Caco-2 (cell line): ENCODE measurements around the gene MAPK8IP2. TPM values are rescaled to one million over a fixed set of nuclear protein-coding genes. Genes with fewer than 3 reads are reported as not detected.
A peak's percentile ranks its signal among the peaks of the same experiment; 100 is the strongest.

ENCODE experiments used
- BruUV-seq: library from RNA; stranded (reverse); fragments of 400-500 nt; replicated peaks from 2 replicates; lab custom pipeline; 2021; lab: Mats Ljungman, UMichigan
- CTCF ChIA-PET: fragments of 300-600 bp; sonication (Branson Sonifier 250); formaldehyde crosslinking; loops from one replicate; lab custom pipeline; 2022; ENCODE audit warnings: antibody characterized with exemption; lab: Charles Lee
- POLR2A ChIA-PET: fragments of 300-600 bp; sonication (Branson Sonifier 250); formaldehyde crosslinking; loops from one replicate; lab custom pipeline; 2022; ENCODE audit warnings: antibody characterized with exemption; lab: Charles Lee
- DNase-seq, 2 experiments: peaks; one replicate each; pipeline versions ENCODE4 v3.0.0 to v3.0.0-alpha.2; 2020 to 2022
- H3K27me3 ChIP-seq: replicated peaks from 2 replicates; pipeline ENCODE4 v1.6.0; 2011; ENCODE audit warnings: low read length; ENCODE audit not compliant: control insufficient read depth, insufficient read depth
- H3K36me3 ChIP-seq: 2 replicates; pipeline ENCODE4 v1.5.1; 2011; ENCODE audit warnings: low read length; ENCODE audit not compliant: control insufficient read depth, insufficient read depth
- H3K4me1 ChIP-seq: fragments of 250-450 bp; sonication (Bioruptor Pico); 2 replicates; pipeline ENCODE4 v1.5.1; 2020; ENCODE audit warnings: mild to moderate bottlenecking
- H3K4me3 ChIP-seq: 2 replicates; pipeline ENCODE4 v1.5.1; 2011; ENCODE audit warnings: low read depth, mild to moderate bottlenecking, control low read depth, low read length
- H3K9me3 ChIP-seq: fragments of 250-450 bp; sonication (Bioruptor Pico); 2 replicates; pipeline ENCODE4 v1.5.1; 2020; ENCODE audit warnings: mild to moderate bottlenecking, moderate library complexity
- H3K27ac Mint-ChIP-seq: one replicate; pipeline ENCODE4 v1.8.0; 2022; ENCODE audit warnings: mixed read lengths; ENCODE audit not compliant: unreplicated experiment
- H3K27me3 Mint-ChIP-seq: one replicate; pipeline ENCODE4 v1.8.0; 2022; ENCODE audit warnings: mixed read lengths; ENCODE audit not compliant: insufficient read depth, unreplicated experiment
- H3K36me3 Mint-ChIP-seq: one replicate; pipeline ENCODE4 v1.8.0; 2022; ENCODE audit warnings: mild to moderate bottlenecking, mixed read lengths; ENCODE audit not compliant: insufficient read depth, unreplicated experiment
- H3K4me1 Mint-ChIP-seq: one replicate; pipeline ENCODE4 v1.8.0; 2022; ENCODE audit warnings: low read depth, mixed read lengths; ENCODE audit not compliant: unreplicated experiment
- H3K4me3 Mint-ChIP-seq: one replicate; pipeline ENCODE4 v1.8.0; 2022; ENCODE audit warnings: mild to moderate bottlenecking, moderate library complexity, mixed read lengths; ENCODE audit not compliant: unreplicated experiment
- H3K9me3 Mint-ChIP-seq: one replicate; pipeline ENCODE4 v1.8.0; 2022; ENCODE audit warnings: mixed read lengths; ENCODE audit not compliant: unreplicated experiment
- intact Hi-C: fragments of 100-400 bp; cut with micrococcal nuclease; formaldehyde crosslinking; loops from one replicate; pipeline ENCODE4 v1.10.0; 2022; ENCODE audit not compliant: unreplicated experiment
- total RNA-seq: library from RNA; stranded (reverse); gene quantifications from 2 replicates; pipeline ENCODE4 v1.2.3, GENCODE V29; 2022
- TF ChIP-seq, protein P1 (sequence below), 2 experiments: fragments of 200-600 bp in 1 of 2; IDR thresholded peaks; 1 replicate in 1 of 2; 2 replicates in 1 of 2; pipeline versions ENCODE4 v1.5.1 to v1.8.0; 2011 to 2022; ENCODE audit warnings: antibody characterized with exemption in 1 of 2, control low read depth in 1 of 2, inconsistent platforms in 1 of 2, low read depth in 1 of 2, low read length in 1 of 2, mild to moderate bottlenecking in 1 of 2, moderate library complexity in 1 of 2; ENCODE audit not compliant: insufficient read depth in 1 of 2, severe bottlenecking in 1 of 2, unreplicated experiment in 1 of 2

Gene MAPK8IP2
- total RNA-seq, 1 experiment from 2014 or later: 3.9 TPM

DNA sequence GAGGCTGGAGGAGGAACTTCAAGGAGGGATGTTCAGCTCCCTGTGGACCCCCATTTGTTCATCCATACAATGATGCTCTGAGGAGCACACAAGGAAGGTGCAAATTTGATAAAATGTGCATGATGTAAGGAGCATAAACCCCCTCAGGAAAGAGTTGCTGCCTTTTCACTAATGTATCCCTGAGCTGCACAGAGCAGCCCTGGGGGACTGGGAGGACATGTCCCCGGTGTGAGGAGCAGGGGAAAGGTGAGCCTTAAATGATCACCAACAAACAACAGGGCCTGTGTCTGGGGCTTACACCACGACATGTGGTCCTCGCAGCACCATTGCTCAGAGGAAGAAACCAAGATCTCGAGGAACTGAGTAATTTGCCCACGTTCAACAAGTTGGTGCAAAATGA lies 3.5 kb upstream of the MAPK8IP2 start:
- CTCF ChIA-PET: no interaction called here
- no peak overlapping the region for H3K4me3 ChIP-seq
- H3K4me1 Mint-ChIP-seq: peaks cover 7% of the 10 kb centered on the region
- no peak overlapping the region for H3K4me3 Mint-ChIP-seq
- intact Hi-C loops: no loop called here
- H3K9me3 ChIP-seq: no peaks in the 10 kb centered on the region
- TF ChIP-seq, protein P1, sequence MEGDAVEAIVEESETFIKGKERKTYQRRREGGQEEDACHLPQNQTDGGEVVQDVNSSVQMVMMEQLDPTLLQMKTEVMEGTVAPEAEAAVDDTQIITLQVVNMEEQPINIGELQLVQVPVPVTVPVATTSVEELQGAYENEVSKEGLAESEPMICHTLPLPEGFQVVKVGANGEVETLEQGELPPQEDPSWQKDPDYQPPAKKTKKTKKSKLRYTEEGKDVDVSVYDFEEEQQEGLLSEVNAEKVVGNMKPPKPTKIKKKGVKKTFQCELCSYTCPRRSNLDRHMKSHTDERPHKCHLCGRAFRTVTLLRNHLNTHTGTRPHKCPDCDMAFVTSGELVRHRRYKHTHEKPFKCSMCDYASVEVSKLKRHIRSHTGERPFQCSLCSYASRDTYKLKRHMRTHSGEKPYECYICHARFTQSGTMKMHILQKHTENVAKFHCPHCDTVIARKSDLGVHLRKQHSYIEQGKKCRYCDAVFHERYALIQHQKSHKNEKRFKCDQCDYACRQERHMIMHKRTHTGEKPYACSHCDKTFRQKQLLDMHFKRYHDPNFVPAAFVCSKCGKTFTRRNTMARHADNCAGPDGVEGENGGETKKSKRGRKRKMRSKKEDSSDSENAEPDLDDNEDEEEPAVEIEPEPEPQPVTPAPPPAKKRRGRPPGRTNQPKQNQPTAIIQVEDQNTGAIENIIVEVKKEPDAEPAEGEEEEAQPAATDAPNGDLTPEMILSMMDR (IDR thresholded peaks at IDR 0.05; ENCODE audit: insufficient read depth in 1 of 2, low read depth in 1 of 2, low read length in 1 of 2, severe bottlenecking in 1 of 2, unreplicated experiment in 1 of 2): no peak
- no peaks in the 10 kb centered on the region for H3K36me3 Mint-ChIP-seq
- no peak for DNase-seq
- POLR2A ChIA-PET: no interaction called here
- H3K27me3 ChIP-seq: no peaks in the 10 kb centered on the region
- peaks cover 7% of the 10 kb centered on the region for H3K27me3 Mint-ChIP-seq
- no TSS peak for BruUV-seq
- H3K9me3 Mint-ChIP-seq: no peaks in the 10 kb centered on the region
- no peaks in the 10 kb centered on the region for H3K36me3 ChIP-seq
- peaks cover 5% of the 10 kb centered on the region for H3K4me1 ChIP-seq
- H3K27ac Mint-ChIP-seq: no peak overlapping the region

DNA sequence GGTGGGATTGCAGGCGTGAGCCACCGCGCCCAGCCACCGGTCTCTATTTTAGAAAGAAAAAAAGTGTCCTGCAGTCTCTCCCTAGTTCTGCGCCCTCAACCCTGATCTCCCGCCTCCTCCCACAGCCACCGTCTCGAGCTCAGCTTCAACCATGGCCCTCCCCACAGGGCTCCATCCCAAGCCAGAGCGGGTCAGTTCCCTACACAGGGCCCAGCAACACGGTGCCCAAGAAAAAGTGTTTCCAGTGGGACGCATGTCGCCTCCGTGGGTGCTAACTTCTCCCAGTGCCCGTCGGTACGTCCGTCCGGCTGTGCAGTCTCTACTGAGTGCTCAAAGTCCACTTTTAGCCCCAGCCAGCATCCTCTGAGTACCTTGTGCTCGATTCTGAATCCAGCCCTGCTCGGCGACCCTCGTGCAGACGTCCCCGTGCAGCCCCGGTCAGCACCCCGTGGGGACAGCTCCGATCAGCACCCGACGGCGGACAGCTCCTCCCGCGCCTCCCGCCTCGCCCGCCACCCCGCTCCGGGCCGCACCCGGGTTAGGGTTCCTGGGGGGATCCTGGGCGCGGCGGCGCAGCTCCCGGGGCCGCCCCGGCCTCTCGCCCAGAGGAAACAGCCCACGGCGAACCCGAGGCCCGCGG lies 657 bp upstream of the MAPK8IP2 start:
- peaks cover 7% of the 10 kb centered on the region for H3K27me3 Mint-ChIP-seq
- H3K27ac Mint-ChIP-seq: peak overlapping the region; percentile 51
- Histone ChIP-seq H3K4me1 (peaks cover 5% of the 10 kb centered on the region), H3K4me3 (peak overlapping the region; percentile 34), H3K36me3 (no peaks in the 10 kb centered on the region), H3K9me3 (no peaks in the 10 kb centered on the region), H3K27me3 (no peaks in the 10 kb centered on the region)
- intact Hi-C loops: no loop called here
- DNase-seq: peak; percentile 62 to 87
- peak overlapping the region; percentile 74 for H3K4me3 Mint-ChIP-seq
- no peaks in the 10 kb centered on the region for H3K9me3 Mint-ChIP-seq
- BruUV-seq: no TSS peak
- POLR2A ChIA-PET: no interaction called here
- peaks cover 7% of the 10 kb centered on the region for H3K4me1 Mint-ChIP-seq
- TF ChIP-seq, protein P1 (IDR thresholded peaks at IDR 0.05; ENCODE audit: insufficient read depth in 1 of 2, low read depth in 1 of 2, low read length in 1 of 2, severe bottlenecking in 1 of 2, unreplicated experiment in 1 of 2): no peak
- no peaks in the 10 kb centered on the region for H3K36me3 Mint-ChIP-seq
- CTCF ChIA-PET: interaction anchor here (0.6 kb wide), 1 partner anchor 160 kb away, joined by 4 read pairs; no protein-coding TSS in a partner anchor

- intact Hi-C loops: no loop called here
- TF ChIP-seq, protein P1 (IDR thresholded peaks at IDR 0.05; ENCODE audit: insufficient read depth in 1 of 2, low read depth in 1 of 2, low read length in 1 of 2, severe bottlenecking in 1 of 2, unreplicated experiment in 1 of 2): no peak
- DNase-seq: peak in 1 of 2 experiments; percentile 26
- POLR2A ChIA-PET: no interaction called here
- H3K4me3 ChIP-seq: peak overlapping the region; percentile 34
- H3K9me3 ChIP-seq: no peaks in the 10 kb centered on the region
- H3K36me3 ChIP-seq: no peaks in the 10 kb centered on the region
- no peaks in the 10 kb centered on the region for H3K36me3 Mint-ChIP-seq
- H3K4me1 ChIP-seq: peaks cover 5% of the 10 kb centered on the region
- no peaks in the 10 kb centered on the region for H3K9me3 Mint-ChIP-seq
- H3K27me3 ChIP-seq: no peaks in the 10 kb centered on the region
- peaks cover 7% of the 10 kb centered on the region for H3K4me1 Mint-ChIP-seq
- H3K27ac Mint-ChIP-seq: no peak overlapping the region
- CTCF ChIA-PET: no interaction called here
- H3K27me3 Mint-ChIP-seq: peaks cover 7% of the 10 kb centered on the region
- no TSS peak for BruUV-seq
- H3K4me3 Mint-ChIP-seq: peak overlapping the region; percentile 67
Measured at GRCh38 chr22:50600967-50601668, 525 bp downstream of the MAPK8IP2 start.
